ENCODE results near the gene BPIFB3.

DNA sequence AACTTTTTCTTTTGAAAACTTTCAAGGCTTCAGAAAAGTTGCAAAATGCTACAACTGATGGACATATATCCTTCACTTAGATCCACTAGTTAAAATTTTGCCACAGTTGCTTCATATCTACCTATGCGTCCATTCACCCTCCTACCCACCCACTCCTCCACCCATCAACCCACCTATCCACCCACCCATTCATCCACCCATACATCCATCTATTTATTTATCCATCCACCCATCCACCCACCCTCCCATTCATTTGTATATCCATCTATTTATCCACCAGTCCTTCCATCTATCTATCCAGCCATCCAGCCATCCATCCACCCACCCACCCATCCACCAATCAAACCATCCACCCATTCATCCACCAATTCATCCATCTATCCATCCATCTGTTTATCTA is 39.4 kb downstream of the BPIFB3 start:
- no peak for TF ChIP-seq POLR2A (IDR thresholded peaks at IDR 0.05)
- TF ChIP-seq CTCF (IDR thresholded peaks at IDR 0.05) = no peak
